Measurements from ENCODE around the gene PFKFB4. TPM values are rescaled to one million over a fixed set of nuclear protein-coding genes. Genes with fewer than 3 reads are reported as not detected.

The PFKFB4 gene
- total RNA-seq, 1 donor from 2014 or later, result 11.5 TPM

DNA sequence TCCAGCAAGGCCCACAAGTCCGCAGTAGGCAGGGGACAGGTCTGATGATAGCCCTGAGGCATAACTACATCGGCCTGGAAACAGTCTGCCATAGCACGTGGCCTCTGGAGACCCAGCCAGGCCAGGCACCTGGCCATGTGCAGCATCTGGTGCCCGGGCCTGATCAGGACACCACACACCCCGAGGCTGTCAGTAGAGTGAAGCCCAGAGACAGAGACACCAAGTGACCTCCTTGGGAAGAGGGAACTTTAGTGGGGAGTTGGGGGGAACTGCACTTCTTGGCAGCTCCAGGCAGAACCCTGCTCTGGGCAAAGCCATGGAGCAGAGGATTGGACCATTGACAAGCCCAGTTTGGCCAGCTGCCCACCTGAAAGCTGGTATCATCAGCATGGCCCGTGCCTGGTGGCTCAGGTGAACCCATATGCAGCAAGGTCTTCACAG lies 53.9 kb downstream of the PFKFB4 start:
- DNase-seq (ENCODE audit: low spot score), result no peak
- Mint-ChIP-seq H3K4me3 (ENCODE audit: unreplicated experiment) (peak overlapping the region; percentile 92), H3K27ac (ENCODE audit: unreplicated experiment) (peak overlapping the region; percentile 84), H3K36me3 (ENCODE audit: low read depth, unreplicated experiment) (peaks cover 29% of the 10 kb centered on the region), H3K4me1 (ENCODE audit: unreplicated experiment) (peaks cover 47% of the 10 kb centered on the region), H3K9me3 (ENCODE audit: unreplicated experiment) (no peaks in the 10 kb centered on the region), H3K27me3 (ENCODE audit: unreplicated experiment) (peaks cover 2% of the 10 kb centered on the region)
- TF ChIP-seq CTCF (IDR thresholded peaks at IDR 0.05; ENCODE audit: unreplicated experiment), result no peak

DNA sequence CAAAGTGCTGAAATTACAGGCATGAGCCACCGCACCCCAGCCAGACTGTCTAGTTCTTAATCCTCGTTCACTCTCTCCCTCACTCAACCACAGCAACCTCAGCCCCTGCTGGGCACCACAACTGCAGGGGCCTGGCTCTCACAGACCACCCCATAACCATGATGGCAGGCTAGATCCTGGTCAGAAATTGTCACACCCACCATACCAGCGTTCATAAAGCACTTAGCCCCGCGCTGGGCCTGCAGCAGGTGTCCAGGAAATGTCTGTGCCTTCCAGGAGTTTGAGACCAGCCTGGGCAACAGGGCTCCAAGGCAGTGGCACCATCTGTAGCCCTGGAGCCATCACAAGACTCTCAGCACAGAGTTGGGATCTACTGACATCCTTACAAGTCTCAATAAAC lies 54.5 kb downstream of the PFKFB4 start:
- no peak for TF ChIP-seq CTCF (IDR thresholded peaks at IDR 0.05; ENCODE audit: unreplicated experiment)
- H3K27me3 Mint-ChIP-seq (ENCODE audit: unreplicated experiment), result peaks cover 2% of the 10 kb centered on the region
- DNase-seq (ENCODE audit: low spot score), result no peak
- H3K27ac Mint-ChIP-seq (ENCODE audit: unreplicated experiment), result peak overlapping the region; percentile 84
- no peaks in the 10 kb centered on the region for H3K9me3 Mint-ChIP-seq (ENCODE audit: unreplicated experiment)
- H3K4me1 Mint-ChIP-seq (ENCODE audit: unreplicated experiment), result peaks cover 47% of the 10 kb centered on the region
- H3K36me3 Mint-ChIP-seq (ENCODE audit: low read depth, unreplicated experiment), result peaks cover 31% of the 10 kb centered on the region
- H3K4me3 Mint-ChIP-seq (ENCODE audit: unreplicated experiment), result peak overlapping the region; percentile 92

GRCh38 chr3:48501196-48501595 lies 55.4 kb downstream of the PFKFB4 start:
- H3K27me3 Mint-ChIP-seq (ENCODE audit: unreplicated experiment), result peaks cover 2% of the 10 kb centered on the region
- peaks cover 40% of the 10 kb centered on the region for H3K4me1 Mint-ChIP-seq (ENCODE audit: unreplicated experiment)
- peaks cover 31% of the 10 kb centered on the region for H3K36me3 Mint-ChIP-seq (ENCODE audit: low read depth, unreplicated experiment)
- no peak for DNase-seq (ENCODE audit: low spot score)
- peak overlapping the region; percentile 51 for H3K4me3 Mint-ChIP-seq (ENCODE audit: unreplicated experiment)
- no peak for TF ChIP-seq CTCF (IDR thresholded peaks at IDR 0.05; ENCODE audit: unreplicated experiment)
- H3K9me3 Mint-ChIP-seq (ENCODE audit: unreplicated experiment), result no peaks in the 10 kb centered on the region
- H3K27ac Mint-ChIP-seq (ENCODE audit: unreplicated experiment), result no peak overlapping the region

DNA sequence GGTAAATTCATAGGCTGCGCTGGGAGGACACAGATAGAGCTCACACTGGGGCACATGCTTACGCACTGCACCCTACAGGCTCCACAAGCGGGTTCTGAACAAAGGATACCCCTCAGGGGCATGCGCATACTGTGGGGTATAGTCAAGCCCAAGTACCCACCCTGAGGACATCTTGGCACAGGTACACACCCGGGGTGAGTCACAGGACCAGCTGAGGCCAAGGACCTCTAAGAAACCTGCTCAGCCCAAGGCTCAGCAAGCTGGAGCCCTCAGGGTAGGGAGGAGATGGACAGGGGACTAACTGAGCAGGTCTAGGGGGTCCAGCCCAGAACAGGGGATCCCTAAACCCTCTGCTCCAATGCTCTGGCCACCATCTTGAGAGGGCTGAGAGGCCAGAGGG lies 55.9 kb downstream of the PFKFB4 start:
- Mint-ChIP-seq H3K4me1 (ENCODE audit: unreplicated experiment) (peaks cover 36% of the 10 kb centered on the region), H3K27me3 (ENCODE audit: unreplicated experiment) (peaks cover 2% of the 10 kb centered on the region), H3K27ac (ENCODE audit: unreplicated experiment) (no peak overlapping the region)

DNA sequence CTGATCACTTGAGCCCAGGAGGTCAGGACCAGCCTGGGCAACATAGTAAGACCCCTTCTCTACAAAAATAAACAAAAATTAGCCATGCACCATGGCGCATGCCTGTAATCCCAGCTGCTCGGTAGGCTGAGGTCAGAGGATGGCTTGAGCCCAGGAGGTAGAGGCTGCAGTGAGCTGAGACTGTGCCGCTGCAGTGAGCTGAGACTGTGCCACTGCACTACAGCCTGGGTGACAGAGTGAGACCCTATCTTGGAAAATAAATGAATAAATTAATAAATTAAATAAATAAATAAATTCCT lies 63.5 kb downstream of the PFKFB4 start:
- no peak for TF ChIP-seq CTCF (IDR thresholded peaks at IDR 0.05; ENCODE audit: unreplicated experiment)
- H3K27me3 Mint-ChIP-seq (ENCODE audit: unreplicated experiment), result no peaks in the 10 kb centered on the region

More for the DNA sequence above, 55.9 kb downstream of the PFKFB4 start:
- Mint-ChIP-seq H3K9me3 (ENCODE audit: unreplicated experiment) (no peaks in the 10 kb centered on the region), H3K4me3 (ENCODE audit: unreplicated experiment) (no peak overlapping the region), H3K36me3 (ENCODE audit: low read depth, unreplicated experiment) (peaks cover 31% of the 10 kb centered on the region)
- no peak for TF ChIP-seq CTCF (IDR thresholded peaks at IDR 0.05; ENCODE audit: unreplicated experiment)
- no peak for DNase-seq (ENCODE audit: low spot score)

More for the DNA sequence above, 63.5 kb downstream of the PFKFB4 start:
- no peaks in the 10 kb centered on the region for H3K4me1 Mint-ChIP-seq (ENCODE audit: unreplicated experiment)
- no peaks in the 10 kb centered on the region for H3K9me3 Mint-ChIP-seq (ENCODE audit: unreplicated experiment)
- no peak for DNase-seq (ENCODE audit: low spot score)
- H3K36me3 Mint-ChIP-seq (ENCODE audit: low read depth, unreplicated experiment), result peaks cover 25% of the 10 kb centered on the region
- H3K27ac Mint-ChIP-seq (ENCODE audit: unreplicated experiment), result no peak overlapping the region
- H3K4me3 Mint-ChIP-seq (ENCODE audit: unreplicated experiment), result no peak overlapping the region
